ENCODE results near the gene AGPAT4. TPM values are rescaled to one million over a fixed set of nuclear protein-coding genes. Genes with fewer than 3 reads are reported as not detected.
"Not testable (repeated sequence)": the region's sequence is repeated elsewhere in the genome, so short reads cannot be mapped to it uniquely, and the experiment has no call there.

AGPAT4 gene
- total and polyA plus RNA-seq, 2 of the 4 experiments (the other 2 are of a cell fraction), result 3.6 to 3.8 TPM

- H2BK20ac ChIP-seq (ENCODE audit: low read depth, low read length); H3K23ac ChIP-seq (ENCODE audit: low read depth, low read length); H4K8ac ChIP-seq (ENCODE audit: low read depth in 2 of 2, low read length in 2 of 2); H4K20me1 ChIP-seq (ENCODE audit: insufficient read depth, low read length); H3K36me3 ChIP-seq (ENCODE audit: control insufficient read depth, insufficient read depth, low read length); H2BK120ac ChIP-seq (ENCODE audit: low read depth, low read length); H2BK15ac ChIP-seq (ENCODE audit: low read depth, low read length); ATAC-seq (ENCODE audit: low read depth); H3K4me1 ChIP-seq (ENCODE audit: control insufficient read depth, insufficient read depth, low read length); H3K27ac ChIP-seq (ENCODE audit: insufficient read depth, low read length); H3K9me1 ChIP-seq (ENCODE audit: insufficient read depth, low read length); intact Hi-C loops (cut with micrococcal nuclease); in situ Hi-C loops (cut with MboI; ENCODE audit: low sequenced_read_pairs); H4K5ac ChIP-seq (ENCODE audit: low read depth, low read length); dilution Hi-C loops (cut with HindIII; ENCODE audit: low sequenced_read_pairs, unreplicated experiment); H3K4me2 ChIP-seq (ENCODE audit: low read depth, low read length); H3K79me1 ChIP-seq (ENCODE audit: low read depth in 1 of 2, low read length in 2 of 2); H3K56ac ChIP-seq (ENCODE audit: extremely low read depth, insufficient read depth, low read length); CTCF ChIA-PET; POLR2A ChIA-PET (ENCODE audit: unreplicated experiment); H3K4ac ChIP-seq (ENCODE audit: low read depth, low read length); H3K27me3 ChIP-seq (ENCODE audit: control insufficient read depth, insufficient read depth, low read length); H3K9ac ChIP-seq (ENCODE audit: low read depth, low read length); H2AK9ac ChIP-seq (replicated peaks; ENCODE audit: low read depth, low read length, poor library complexity); H3K18ac ChIP-seq (ENCODE audit: low read depth, low read length); DNase-seq; H3K14ac ChIP-seq (replicated peaks; ENCODE audit: low read depth, low read length); H2AK5ac ChIP-seq (ENCODE audit: low read depth, low read length); H4K91ac ChIP-seq (ENCODE audit: insufficient read depth, low read depth, low read length); H3K9me3 ChIP-seq (ENCODE audit: control insufficient read depth, insufficient read depth, low read length); H2BK5ac ChIP-seq (ENCODE audit: low read depth, low read length, poor library complexity, severe bottlenecking); BruUV-seq (replicated peaks); H2AFZ ChIP-seq (replicated peaks; ENCODE audit: low read length, poor library complexity); H3K4me3 ChIP-seq (ENCODE audit: insufficient read depth, low read depth, low read length): not testable (repeated sequence)
- WGBS, 2 experiments (ENCODE audit: extremely low coverage in 2 of 2, insufficient read length in 1 of 2), result no CpG with 5 or more reads among the region's 3 CpGs
Observed at GRCh38 chr6:161176428-161176827, 97.4 kb downstream of the AGPAT4 start.

GRCh38 chr6:161172769-161173168, 101.1 kb downstream of the AGPAT4 start:
- H2AK9ac ChIP-seq (replicated peaks; ENCODE audit: low read depth, low read length, poor library complexity); BruUV-seq (replicated peaks); H2AK5ac ChIP-seq (ENCODE audit: low read depth, low read length); H3K79me1 ChIP-seq (ENCODE audit: low read depth in 1 of 2, low read length in 2 of 2); H3K4me3 ChIP-seq (ENCODE audit: insufficient read depth, low read depth, low read length); POLR2A ChIA-PET (ENCODE audit: unreplicated experiment); CTCF ChIA-PET; H3K4ac ChIP-seq (ENCODE audit: low read depth, low read length); H2BK15ac ChIP-seq (ENCODE audit: low read depth, low read length); H2BK5ac ChIP-seq (ENCODE audit: low read depth, low read length, poor library complexity, severe bottlenecking); H4K5ac ChIP-seq (ENCODE audit: low read depth, low read length); H2AFZ ChIP-seq (replicated peaks; ENCODE audit: low read length, poor library complexity); H3K4me1 ChIP-seq (ENCODE audit: control insufficient read depth, insufficient read depth, low read length); dilution Hi-C loops (cut with HindIII; ENCODE audit: low sequenced_read_pairs, unreplicated experiment); H3K56ac ChIP-seq (ENCODE audit: extremely low read depth, insufficient read depth, low read length); H3K9me3 ChIP-seq (ENCODE audit: control insufficient read depth, insufficient read depth, low read length); H4K8ac ChIP-seq (ENCODE audit: low read depth in 2 of 2, low read length in 2 of 2); ATAC-seq (ENCODE audit: low read depth); DNase-seq; H4K20me1 ChIP-seq (ENCODE audit: insufficient read depth, low read length); H3K9ac ChIP-seq (ENCODE audit: low read depth, low read length); H3K27me3 ChIP-seq (ENCODE audit: control insufficient read depth, insufficient read depth, low read length); H3K4me2 ChIP-seq (ENCODE audit: low read depth, low read length); H3K36me3 ChIP-seq (ENCODE audit: control insufficient read depth, insufficient read depth, low read length); H2BK20ac ChIP-seq (ENCODE audit: low read depth, low read length); H2BK120ac ChIP-seq (ENCODE audit: low read depth, low read length); intact Hi-C loops (cut with micrococcal nuclease); H4K91ac ChIP-seq (ENCODE audit: insufficient read depth, low read depth, low read length); H3K23ac ChIP-seq (ENCODE audit: low read depth, low read length); in situ Hi-C loops (cut with MboI; ENCODE audit: low sequenced_read_pairs); H3K14ac ChIP-seq (replicated peaks; ENCODE audit: low read depth, low read length); H3K27ac ChIP-seq (ENCODE audit: insufficient read depth, low read length); H3K18ac ChIP-seq (ENCODE audit: low read depth, low read length): not testable (repeated sequence)
- WGBS, 2 experiments (ENCODE audit: extremely low coverage in 2 of 2, insufficient read length in 1 of 2), result no CpG with 5 or more reads among the region's 1 CpG
- peaks cover 10% of the 10 kb centered on the region for H3K9me1 ChIP-seq (ENCODE audit: insufficient read depth, low read length)
